Fibroblast of skin of right quadriceps (primary cell): Measurements from ENCODE around the gene DUXB.

Experiments
- DNase-seq: peaks from one replicate; pipeline ENCODE4 v3.0.0-alpha.2; 2013

DUXB gene, protein sequence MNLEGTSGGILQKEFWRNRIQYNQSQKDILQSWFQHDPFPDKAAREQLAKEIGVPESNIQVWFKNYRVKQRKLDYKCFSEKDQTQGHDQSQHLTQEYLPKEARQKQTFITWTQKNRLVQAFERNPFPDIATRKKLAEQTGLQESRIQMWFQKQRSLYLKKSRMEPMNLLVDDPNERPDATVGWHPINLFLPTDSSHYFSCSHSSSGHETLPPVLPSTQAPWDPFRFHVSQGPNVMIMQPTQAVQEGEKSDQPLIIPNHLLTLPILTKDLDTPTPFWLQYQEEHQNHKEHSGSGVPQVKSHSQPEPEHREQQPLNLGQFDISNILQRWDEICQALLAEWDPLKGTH

DNA sequence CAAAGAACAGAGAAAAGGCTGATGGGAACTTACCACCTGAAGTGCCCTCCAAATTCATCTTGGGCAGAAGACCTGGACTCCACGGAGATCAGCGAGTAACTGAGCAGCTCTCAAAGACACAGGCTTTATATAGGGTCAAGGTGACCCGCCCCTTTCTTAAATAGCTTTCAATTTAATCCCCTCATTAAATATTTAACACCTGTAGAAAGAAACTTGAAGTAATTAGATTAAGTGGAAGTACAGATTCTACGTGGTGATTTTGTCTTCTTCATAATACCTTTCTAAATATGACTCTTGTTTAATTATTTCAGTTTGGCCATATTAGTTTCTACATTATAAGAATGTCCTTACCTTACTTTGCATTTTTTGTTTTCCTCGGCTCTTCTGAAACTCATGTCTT is at the start of gene DUXB:
Gene DUXB, minus strand, starts transcription at position 101 of the 400 bp plus-strand sequence. Its CDS starts 43 bp downstream, at position 58.
- no peak for DNase-seq

DNA sequence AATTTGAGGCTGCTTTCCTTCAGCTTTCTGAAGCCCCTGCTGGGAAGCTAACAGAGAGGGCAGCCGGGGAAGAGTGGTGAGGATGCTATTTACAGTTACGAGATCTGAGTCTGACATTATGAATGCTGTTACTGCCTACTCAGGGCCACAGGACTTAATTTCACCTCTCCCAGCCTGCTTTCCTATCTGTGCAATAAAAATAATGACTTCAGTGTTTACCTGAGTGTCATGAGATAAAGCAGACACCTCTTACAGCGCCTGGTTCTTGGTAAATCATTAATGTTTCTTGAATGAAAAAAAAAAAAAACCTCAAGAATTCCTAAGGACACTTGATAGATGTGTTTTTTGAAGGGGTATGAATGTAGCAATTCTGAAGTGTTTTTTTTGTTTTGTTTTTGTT is 49.3 kb upstream of the DUXB start:
- DNase-seq: no peak

DNA sequence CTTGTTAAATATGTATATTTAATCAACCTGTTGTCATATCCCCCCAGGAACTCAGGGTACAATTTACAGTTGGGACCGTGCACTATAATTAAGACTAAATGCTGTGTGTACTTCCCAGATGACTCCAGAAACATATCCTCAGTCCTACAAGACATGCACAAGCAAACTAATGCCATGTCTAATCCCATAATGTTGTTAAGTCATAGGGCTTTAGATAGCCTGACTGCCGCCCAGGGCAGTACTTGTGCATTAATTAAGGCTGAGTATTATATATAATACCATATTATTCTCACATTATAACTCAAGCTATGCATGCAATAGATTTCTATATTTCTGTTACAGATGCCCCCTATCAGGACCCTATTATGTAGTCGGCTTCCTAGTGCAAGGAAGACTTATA is 45.1 kb upstream of the DUXB start:
- no peak for DNase-seq

DNA sequence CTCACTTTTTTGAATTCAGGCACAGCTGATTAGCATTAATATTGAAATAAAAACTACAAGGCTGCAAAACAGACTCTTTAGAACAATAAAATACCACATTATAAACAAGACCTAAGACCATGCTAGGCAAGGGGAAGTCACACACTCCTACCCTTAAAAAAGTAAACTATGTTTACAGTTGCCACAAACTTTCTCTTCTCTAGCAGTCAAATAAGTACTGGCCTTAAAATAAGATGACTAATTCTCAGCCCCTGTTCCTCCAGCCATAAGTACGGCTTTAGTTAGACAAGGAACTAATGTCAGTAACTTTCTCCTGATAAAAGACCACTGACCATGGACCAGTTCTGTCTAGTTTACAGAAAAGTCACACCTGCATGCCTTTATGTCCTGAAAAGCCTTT is 44.6 kb upstream of the DUXB start:
- no peak for DNase-seq

DNA sequence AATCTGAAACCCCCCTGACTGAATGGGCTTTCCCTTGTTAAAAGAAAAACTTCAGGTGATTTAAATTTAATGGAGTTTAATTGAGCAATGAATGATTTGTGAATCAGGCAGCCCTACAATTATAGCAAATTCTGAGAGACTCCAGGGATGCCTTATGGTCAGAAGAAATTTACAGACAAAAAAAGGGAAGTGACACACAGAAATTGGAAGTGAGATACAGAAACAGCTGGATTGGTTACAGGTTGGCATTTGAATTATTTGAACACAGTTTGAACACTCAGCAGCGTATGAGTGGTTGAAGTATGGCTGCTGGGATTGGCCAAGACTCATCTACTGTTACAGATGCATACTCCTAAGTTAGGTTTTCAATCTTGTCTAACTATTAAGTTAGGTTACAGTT is 44.0 kb upstream of the DUXB start:
- DNase-seq: no peak

DNA sequence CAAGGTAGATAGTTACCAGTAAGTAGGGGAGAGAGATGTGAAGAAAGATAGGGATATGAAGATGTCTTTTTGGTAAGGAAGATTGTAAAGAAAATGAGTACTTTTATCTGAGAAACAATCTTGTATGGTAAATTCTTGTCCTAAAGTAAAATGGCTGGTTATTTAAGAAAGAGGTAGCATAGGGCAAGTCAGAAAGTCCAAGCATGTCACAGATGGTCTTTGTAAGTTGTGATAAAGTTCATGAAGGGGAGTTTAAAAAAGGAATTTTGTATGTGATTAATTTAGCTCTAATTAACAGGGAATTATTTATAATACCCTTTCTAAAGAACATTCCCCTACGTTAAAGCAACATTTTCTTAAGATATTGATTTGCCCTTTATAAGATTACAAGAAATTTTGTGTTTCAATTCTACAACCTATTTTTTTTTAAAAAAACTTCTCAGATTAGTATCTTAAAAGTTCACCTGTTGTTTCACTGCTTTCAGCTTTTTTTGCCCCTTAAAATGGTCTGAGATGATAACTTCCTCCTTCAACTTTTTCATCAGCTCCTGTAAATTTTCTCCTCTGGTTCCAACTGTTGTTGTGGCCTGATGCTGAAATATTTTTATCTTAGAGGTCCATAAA is 41.3 kb upstream of the DUXB start:
- peak; percentile 4 for DNase-seq

DNA sequence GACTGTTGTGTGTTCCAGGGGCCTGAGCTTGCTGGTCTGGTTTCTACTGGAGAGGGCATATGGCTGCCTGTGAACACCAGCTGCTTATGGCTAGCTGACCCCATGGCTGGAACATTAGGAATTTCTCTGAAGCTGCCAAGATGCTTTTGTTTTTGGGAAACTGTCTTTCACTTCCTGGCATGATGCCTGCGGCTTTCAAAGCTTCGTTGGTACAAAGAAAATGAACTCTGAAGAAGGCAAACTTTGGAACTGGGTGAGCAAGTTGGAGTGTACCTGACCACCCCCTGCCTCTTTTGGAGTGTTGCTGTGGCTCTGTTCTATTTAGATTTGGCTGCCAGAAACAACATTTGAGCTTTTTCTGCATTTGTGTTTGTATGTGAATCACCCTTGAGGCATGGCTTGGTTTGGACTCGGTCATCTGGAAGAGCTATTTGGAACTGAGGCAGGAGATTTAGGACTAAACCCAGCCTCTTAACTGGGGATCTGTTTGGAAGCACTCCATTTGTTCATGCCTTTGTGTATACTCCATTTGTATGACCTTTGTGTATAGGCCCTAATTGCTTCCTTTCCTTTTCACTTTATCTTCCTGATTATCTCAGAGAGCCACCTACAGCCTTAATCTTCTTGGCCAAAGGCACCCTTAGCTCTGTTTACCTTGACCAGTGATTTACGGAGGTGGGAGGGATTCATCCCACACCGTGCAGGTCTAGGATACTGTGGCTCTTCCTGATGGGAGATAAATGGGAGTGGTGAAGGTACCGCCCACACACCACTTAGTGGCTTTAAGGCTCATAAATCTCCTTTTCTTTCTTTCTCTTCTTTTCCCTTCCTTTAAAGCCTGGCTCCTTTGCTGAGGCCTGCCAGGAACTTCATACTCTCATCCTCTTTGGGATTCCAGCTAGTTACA is 32.3 kb upstream of the DUXB start:
- peak; percentile 37 for DNase-seq

DNA sequence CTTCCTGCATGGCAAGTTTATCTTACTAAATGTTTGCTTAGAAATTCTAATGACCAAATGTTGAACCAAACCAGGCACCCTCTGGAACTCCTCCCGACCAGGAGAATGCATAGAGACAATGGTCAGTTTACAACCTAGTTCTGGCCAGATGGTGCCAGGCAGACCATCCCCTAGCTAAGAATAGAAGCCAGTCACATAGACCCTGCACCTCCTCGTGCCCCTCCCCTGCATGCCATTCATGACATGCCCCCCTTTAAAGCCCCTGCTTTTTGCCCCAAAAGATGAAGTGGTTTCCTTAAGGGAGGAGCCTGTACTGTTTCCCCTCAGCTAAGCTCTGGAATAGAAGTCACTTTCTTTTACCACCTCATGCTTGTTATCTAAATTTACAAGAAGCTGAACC is 31.6 kb upstream of the DUXB start:
- no peak for DNase-seq

DNA sequence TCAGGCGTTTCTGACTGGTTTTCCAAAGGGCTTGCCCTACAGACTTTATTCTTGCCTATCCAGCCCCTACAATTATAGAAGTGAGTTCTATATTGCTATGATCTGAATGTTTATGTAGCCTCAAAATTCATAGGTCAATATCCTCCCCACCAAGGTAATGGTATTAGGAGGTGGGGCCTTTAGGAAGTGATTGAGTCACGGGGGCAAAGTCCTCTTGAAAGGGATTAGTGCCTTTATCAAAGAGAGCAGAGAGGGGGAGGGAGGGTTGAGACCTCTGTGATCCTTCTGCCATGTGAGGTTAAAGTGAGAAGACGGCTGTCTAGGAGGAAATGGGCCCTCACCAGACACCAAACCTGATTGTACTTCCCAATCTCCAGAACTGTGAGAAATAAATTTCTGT is 26.0 kb upstream of the DUXB start:
- DNase-seq: no peak

DNA sequence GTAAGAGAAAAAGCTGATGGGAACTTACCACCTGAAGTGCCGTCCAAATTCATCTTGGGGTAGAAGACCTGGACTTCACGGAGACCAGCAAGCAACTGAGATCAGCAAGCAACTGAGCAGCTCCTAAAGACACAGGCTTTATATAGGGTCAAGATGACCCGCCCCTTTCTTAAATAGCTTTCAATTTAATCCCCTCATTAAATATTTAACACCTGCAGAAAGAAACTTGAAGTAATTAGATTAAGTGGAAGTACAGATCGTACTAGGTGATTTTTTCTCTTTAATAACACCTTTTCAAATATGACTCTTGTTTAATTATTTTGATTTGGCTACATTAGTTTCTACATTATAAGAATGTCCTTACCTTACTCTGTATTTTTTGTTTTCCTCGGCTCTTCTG is 25.1 kb upstream of the DUXB start, which contains the start of gene CPHXL:
Gene CPHXL, minus strand, starts transcription at position 101 of the 400 bp plus-strand sequence. Its CDS starts 48 bp downstream, at position 53.
- DNase-seq: no peak

DNA sequence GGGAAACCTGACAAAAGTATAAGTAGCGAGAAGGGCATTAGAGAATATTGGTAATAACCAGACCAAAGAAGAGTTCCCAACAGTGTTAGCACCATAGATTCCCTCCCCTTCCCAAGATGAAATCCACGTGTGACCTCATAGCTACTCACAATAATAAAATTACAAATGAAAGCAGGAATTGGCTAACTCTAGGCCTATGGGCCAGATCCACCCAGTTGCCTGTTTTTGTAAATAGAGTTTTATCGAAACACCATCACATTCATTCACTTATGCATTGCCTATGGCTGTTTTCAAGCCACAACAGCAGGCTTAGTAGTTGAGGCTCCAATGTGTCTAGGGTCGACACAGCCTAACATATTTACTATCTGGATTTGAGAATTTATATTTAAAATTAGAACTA is 17.2 kb upstream of the DUXB start:
- no peak for DNase-seq

DNA sequence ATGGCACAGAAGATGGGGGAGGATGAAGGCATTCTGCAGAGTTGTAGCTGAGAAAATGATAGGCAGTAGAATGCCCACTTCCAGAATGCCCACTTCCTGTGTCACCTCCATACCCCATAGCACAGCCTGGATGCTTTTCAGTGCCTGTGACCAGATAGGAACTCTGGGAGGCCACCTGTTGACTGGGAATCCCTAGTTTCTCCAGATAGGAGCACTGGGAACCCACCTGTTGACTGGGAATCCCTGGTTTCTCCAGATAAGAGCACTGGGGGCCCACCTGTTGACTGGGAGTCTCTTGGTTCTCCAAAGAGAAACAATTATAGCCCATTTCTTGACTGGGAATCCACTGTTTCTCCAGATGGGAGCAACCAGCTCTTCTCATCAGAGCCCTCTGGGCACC is 13.4 kb upstream of the DUXB start:
- no peak for DNase-seq

DNA sequence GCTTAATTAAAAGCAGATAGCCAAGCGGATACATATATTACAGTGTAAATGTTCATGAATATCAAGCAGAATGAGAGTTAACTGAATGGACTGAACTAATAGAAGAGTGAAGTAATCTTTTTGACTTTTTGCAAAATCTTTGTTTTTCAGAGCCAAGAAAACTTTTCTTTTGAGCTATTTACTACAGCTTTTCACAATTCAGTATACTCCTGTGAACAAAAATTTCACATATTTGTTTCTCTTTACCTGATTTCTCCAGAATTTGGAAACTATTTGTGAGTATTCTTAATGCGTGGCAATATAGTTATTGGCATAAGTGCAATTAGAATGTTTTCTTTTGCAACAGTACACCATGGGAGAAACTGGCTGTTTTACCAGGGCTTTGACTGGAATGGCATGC is 9.1 kb upstream of the DUXB start:
- DNase-seq: no peak

DNA sequence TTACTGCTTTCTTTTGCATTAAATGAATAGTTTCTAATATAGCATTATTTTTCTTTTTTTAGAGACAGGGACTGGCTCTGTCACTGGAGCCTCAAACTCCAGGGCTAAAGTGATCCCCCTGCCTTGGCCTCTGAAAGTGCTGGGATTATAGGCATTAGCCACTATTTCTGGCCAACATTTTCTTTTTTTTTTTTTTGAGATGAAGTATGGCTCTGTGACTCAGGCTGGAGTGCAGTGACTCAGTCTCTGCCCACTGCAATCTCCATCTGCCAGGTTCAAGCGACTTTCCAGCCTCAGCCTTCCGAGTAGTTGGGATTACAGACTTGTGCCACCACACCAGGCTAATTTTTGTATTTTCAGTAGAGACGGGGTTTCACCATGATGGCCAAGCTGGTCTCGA is 2.0 kb upstream of the DUXB start:
- no peak for DNase-seq

DNA sequence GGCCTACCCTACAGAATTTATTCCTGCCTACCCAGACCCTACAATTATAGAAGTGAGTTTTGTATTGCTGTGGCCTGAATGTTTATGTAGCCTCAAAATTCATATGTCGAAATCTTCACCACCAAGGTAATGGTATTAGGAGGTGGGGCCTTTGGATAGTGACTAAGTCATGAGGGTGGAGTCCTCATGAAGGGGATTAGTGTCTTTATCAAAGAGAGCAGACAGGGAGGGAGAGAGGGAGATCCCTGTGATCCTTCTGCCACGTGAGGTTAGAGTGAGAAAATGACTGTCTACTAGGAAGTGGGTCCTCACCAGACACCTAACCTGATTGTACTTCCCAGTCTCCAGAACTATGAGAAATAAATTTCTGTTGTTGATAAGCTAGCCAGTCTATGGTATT is 981 bp upstream of the DUXB start:
- no peak for DNase-seq

DNA sequence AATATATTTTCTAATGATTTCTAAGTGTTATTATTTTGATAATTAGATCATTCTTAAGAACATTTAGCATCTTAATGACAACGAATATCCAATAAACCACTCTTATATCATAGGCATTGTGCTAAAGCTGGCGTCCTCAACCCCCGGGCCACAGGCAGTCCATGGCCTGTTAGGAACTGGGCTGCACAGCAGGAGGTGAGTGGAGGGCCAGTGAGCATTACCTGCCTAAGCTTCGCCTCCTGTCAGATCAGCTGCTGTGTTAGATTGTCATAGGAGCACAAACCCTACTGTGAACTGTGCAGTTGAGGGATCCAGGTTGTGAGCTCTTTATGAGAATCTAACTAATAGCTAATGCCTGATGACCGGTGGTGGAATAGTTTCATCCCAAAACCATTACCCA is 3.7 kb downstream of the DUXB start:
- DNase-seq: no peak

DNA sequence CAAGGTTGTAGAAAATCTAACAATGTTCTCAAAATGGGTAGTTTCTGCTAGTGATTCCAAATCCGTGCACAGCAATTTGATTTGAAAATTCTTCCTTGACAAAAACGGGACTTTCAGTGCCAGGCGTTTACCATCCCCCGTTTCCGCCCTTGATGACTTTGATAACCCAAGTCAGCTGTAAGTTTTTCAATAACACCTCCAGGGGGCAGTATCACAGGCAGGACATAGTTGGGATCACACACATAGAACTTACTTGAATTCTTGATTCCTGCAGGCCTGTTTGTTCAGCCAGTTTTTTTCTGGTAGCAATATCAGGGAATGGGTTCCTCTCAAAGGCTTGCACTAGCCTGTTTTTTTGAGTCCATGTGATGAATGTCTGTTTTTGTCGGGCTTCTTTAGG is 5.6 kb downstream of the DUXB start:
- DNase-seq: no peak

DNA sequence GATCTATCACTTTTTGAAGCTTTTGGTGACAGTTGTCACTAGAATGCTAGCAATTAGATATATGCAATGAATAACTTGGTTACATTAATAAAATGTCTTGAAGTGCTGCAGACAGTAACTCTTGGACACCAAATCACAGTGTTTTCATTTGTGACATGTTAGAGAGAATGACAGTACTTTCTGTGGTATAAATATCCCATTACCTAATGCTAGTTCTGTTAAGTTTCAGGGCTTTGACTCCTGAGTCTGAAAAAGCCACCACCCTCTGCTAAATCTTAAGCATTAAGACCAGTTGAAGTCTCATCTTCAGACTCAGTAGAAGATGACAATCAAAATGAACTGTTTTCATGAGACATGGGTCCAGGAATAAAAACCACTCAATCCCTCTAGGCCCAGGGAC is 13.9 kb downstream of the DUXB start:
- DNase-seq: no peak

DNA sequence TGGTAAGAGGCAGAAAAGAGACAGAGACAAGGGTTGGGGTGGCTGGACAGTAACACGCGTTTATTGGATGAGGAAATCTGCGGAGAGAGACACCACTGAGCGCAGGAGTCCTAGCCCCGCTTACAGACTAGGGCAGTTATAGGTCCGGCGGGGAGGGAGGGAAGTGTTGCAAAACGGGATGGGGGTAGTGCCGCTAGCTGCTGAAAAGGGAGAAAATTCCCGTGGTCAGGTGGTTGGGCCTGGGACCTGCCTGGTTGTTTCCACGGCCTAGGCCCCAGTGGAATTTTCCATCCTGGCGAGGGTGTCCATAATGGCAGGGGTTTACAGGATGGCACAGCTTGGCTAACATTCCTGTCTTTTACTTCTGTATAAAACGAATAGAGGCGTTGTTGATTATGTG is 19.0 kb downstream of the DUXB start:
- DNase-seq: no peak

DNA sequence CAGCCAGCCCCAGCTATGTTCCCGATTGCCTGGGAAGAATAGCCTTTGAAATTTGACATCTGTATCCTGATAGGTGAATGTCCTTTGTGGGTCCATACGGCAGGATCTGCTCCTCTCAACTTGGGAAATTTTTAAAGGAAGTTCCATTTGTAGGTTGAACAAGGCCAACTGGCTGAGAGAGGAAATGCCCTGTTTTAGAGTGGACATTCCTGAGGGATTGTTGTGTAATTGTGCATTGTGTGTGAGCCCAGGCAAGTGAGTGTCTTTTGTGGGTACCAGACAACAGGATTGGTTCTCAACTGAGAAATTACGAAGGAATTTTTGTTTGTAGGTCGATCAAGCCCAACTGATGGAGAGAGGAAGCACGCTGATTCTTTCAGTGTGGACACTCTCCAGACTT is 21.9 kb downstream of the DUXB start:
- DNase-seq: no peak

DNA sequence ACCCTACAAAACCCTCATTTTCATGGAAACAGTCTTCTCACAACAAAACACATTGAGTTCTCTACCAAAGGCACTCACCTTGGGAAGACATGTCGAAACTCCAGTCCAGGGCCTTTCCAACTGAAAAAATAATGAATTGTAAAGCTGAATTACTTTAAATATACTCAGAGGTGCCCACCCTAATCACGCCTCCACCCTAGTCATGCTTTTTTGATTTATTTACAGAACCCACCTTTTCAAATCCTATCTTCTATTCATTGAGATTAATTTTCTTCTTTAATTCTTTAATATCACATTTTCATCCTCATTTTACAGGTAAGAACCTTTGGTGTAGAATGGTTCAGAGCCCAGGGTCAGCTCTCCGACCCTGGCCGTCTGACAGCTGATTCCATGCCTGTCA is 24.4 kb downstream of the DUXB start, which contains the start of gene CPHXL2:
Gene CPHXL2, minus strand, starts transcription at position 101 of the 400 bp plus-strand sequence. Its CDS starts 10 bp downstream, at position 91.
- DNase-seq: no peak

DNA sequence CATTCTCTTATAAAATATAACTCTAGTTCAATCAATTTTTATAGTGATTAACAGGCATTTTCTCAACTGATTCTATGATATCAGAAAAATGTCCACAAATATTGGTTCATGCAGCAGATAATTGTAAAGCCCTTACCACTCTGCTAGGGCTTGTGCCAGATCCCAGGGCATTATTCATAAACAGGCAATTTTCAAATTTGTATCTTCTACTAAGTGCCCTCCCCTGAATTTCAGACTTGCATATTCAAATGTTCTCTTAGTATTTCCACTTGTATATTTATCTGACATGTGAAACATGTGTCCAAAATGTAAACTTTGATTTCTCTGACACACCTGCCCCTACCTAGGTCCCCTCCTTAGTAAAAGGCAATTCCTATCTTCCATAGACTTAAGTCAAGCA is 33.8 kb downstream of the DUXB start:
- DNase-seq: no peak

DNA sequence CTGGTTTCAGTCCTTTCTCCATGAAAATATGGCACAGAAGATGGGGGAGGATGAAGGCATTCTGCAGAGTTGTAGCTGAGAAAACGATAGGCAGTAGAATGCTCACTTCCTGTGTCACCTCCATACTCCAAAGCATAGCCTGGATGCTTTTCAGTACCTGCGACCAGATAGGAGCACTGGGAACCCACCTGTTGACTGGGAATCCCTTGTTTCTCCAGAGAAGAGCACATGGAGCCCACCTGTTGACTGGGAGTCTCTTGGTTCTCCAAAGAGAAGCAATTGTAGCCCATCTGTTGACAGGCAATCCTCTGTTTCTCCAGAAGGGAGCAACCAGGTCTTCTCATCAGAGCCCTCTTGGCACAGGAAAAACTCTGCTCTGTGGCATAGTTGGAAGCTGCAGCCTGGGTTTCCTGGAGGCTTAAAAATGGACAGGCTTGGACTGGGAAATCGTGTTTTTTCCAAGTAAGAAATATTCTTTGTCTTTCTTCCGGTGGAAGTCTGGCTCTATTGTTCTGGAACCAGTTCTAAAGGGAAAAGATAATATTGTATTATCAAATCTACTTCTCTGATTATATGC is 40.4 kb downstream of the DUXB start:
- DNase-seq: no peak
